ENCODE data around the gene NTN3.

Gene NTN3

GRCh38 chr16:2465653-2466415 lies 5.3 kb upstream of the NTN3 start:
- no peak for DNase-seq (ENCODE audit: insufficient read length, low spot score)
- no peak for FAIRE-seq

GRCh38 chr16:2466667-2467527 lies 4.2 kb upstream of the NTN3 start:
- FAIRE-seq (no peak), DNase-seq (ENCODE audit: insufficient read length, low spot score) (no peak)

- DNase-seq (ENCODE audit: insufficient read length, low spot score) (peak; percentile 62), FAIRE-seq (no peak)
Observed at GRCh38 chr16:2467528-2468232, 3.4 kb upstream of the NTN3 start.

GRCh38 chr16:2468233-2468724 lies 2.8 kb upstream of the NTN3 start:
- DNase-seq (ENCODE audit: insufficient read length, low spot score) (no peak), FAIRE-seq (no peak)

- FAIRE-seq (peak; percentile 98), DNase-seq (ENCODE audit: insufficient read length, low spot score) (peak; percentile 88)
Observed at GRCh38 chr16:2468725-2469398, 2.2 kb upstream of the NTN3 start.

GRCh38 chr16:2469399-2470233 lies 1.5 kb upstream of the NTN3 start:
- no peak for DNase-seq (ENCODE audit: insufficient read length, low spot score)

GRCh38 chr16:2470234-2470601 lies 879 bp upstream of the NTN3 start:
- DNase-seq (ENCODE audit: insufficient read length, low spot score): no peak
- no peak for FAIRE-seq

More at GRCh38 chr16:2469399-2470233, 1.5 kb upstream of the NTN3 start:
- FAIRE-seq: no peak

GRCh38 chr16:2470603-2471015 lies 488 bp upstream of the NTN3 start:
- DNase-seq (ENCODE audit: insufficient read length, low spot score) (no peak), FAIRE-seq (no peak)

GRCh38 chr16:2471653-2472487 lies 773 bp downstream of the NTN3 start:
- no peak for FAIRE-seq

GRCh38 chr16:2472488-2472864 lies 1.4 kb downstream of the NTN3 start:
- no peak for DNase-seq (ENCODE audit: insufficient read length, low spot score)
- no peak for FAIRE-seq

More at GRCh38 chr16:2471653-2472487, 773 bp downstream of the NTN3 start:
- no peak for DNase-seq (ENCODE audit: insufficient read length, low spot score)

- DNase-seq (ENCODE audit: insufficient read length, low spot score) (no peak), FAIRE-seq (peak; percentile 37)
Observed at GRCh38 chr16:2472885-2473445, 1.9 kb downstream of the NTN3 start.

- FAIRE-seq (no peak), DNase-seq (ENCODE audit: insufficient read length, low spot score) (no peak)
Observed at GRCh38 chr16:2473446-2473926, 2.4 kb downstream of the NTN3 start.

GRCh38 chr16:2473999-2474876 lies 3.1 kb downstream of the NTN3 start:
- DNase-seq (ENCODE audit: insufficient read length, low spot score) (peak; percentile 79), FAIRE-seq (peak; percentile 57)

- DNase-seq (ENCODE audit: insufficient read length, low spot score): peak; percentile 100
- peak; percentile 90 for FAIRE-seq
Observed at GRCh38 chr16:2474877-2475412, 3.8 kb downstream of the NTN3 start, which contains the start of gene TBC1D24. Gene TBC1D24 (plus strand): TSS chr16:2475127. CDS start chr16:2496149, 21,022 bp downstream.

- DNase-seq (ENCODE audit: insufficient read length, low spot score): no peak
- FAIRE-seq: peak; percentile 18
Observed at GRCh38 chr16:2475413-2476344, 4.6 kb downstream of the NTN3 start.

- FAIRE-seq: no peak
Observed at GRCh38 chr16:2476345-2476720, 5.2 kb downstream of the NTN3 start.

More at GRCh38 chr16:2476345-2476720, 5.2 kb downstream of the NTN3 start:
- no peak for DNase-seq (ENCODE audit: insufficient read length, low spot score)

Data from GM19239 (cell line).